GM19193 (cell line): ENCODE data around the gene TUBGCP6.

Experiments
- POLR2A ChIP-seq: IDR thresholded peaks from 4 replicates; pipeline ENCODE4 v1.6.1; 2011; ENCODE audit not compliant: insufficient read depth, insufficient read length; ENCODE audit errors: extremely low read depth

TUBGCP6 gene

GRCh38 chr22:50260801-50261614, 16.2 kb upstream of the TUBGCP6 start:
- no peak for TF ChIP-seq POLR2A

GRCh38 chr22:50260434-50260800, 15.6 kb upstream of the TUBGCP6 start:
- no peak for TF ChIP-seq POLR2A

GRCh38 chr22:50259302-50259701, 14.5 kb upstream of the TUBGCP6 start:
- no peak for TF ChIP-seq POLR2A

- TF ChIP-seq POLR2A, result no peak
These were observed 13.8 kb upstream of the TUBGCP6 start for GRCh38 chr22:50258361-50259292.

- no peak for TF ChIP-seq POLR2A
These were observed 12.9 kb upstream of the TUBGCP6 start for GRCh38 chr22:50257451-50258360.

- TF ChIP-seq POLR2A, result no peak
These were observed 12.2 kb upstream of the TUBGCP6 start for GRCh38 chr22:50257041-50257440.

- no peak for TF ChIP-seq POLR2A
These were observed 11.5 kb upstream of the TUBGCP6 start for GRCh38 chr22:50256258-50256862.

GRCh38 chr22:50255607-50256006, 10.8 kb upstream of the TUBGCP6 start:
- no peak for TF ChIP-seq POLR2A

- TF ChIP-seq POLR2A, result no peak
These were observed 10.3 kb upstream of the TUBGCP6 start for GRCh38 chr22:50255099-50255498.

- TF ChIP-seq POLR2A, result no peak
These were observed 9.1 kb upstream of the TUBGCP6 start for GRCh38 chr22:50253941-50254340.

GRCh38 chr22:50253046-50253915, 8.5 kb upstream of the TUBGCP6 start:
- TF ChIP-seq POLR2A, result no peak

GRCh38 chr22:50252082-50253045, 7.5 kb upstream of the TUBGCP6 start:
- TF ChIP-seq POLR2A, result no peak
